Activated CD4-positive, alpha-beta T cell treated with anti-CD3 and anti-CD28 coated beads, Interleukin-2, amount 50 U/mL, for 24 hours (primary cell): ENCODE measurements around the gene GALNT10.

Experiments
- DNase-seq, 2 donors: peaks; one replicate each; pipeline ENCODE4 v3.0.0-alpha.2; 2020; ENCODE audit warnings: low read depth in 1 of 2, low spot score in 1 of 2

Gene GALNT10

DNA sequence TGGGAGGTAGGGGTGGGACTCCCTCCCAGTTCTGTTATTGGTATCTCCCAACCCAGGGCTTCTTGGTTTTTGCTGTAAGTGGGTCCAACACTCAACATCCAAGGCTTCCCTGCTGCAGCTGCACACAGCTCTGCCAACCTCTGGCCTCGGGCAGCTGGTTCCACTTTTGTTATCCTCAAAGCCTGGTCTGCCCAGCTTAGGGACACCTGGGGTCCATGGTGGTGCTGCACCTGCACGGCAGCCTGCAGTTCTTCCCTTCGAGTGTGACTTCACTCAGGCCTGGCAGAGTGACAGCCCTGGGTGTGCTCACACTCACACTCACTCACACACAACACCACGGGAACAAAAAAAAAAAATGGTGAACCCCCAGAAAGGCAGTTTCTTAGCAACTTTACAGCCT lies 239.9 kb downstream of the GALNT10 start:
- no peak for DNase-seq

DNA sequence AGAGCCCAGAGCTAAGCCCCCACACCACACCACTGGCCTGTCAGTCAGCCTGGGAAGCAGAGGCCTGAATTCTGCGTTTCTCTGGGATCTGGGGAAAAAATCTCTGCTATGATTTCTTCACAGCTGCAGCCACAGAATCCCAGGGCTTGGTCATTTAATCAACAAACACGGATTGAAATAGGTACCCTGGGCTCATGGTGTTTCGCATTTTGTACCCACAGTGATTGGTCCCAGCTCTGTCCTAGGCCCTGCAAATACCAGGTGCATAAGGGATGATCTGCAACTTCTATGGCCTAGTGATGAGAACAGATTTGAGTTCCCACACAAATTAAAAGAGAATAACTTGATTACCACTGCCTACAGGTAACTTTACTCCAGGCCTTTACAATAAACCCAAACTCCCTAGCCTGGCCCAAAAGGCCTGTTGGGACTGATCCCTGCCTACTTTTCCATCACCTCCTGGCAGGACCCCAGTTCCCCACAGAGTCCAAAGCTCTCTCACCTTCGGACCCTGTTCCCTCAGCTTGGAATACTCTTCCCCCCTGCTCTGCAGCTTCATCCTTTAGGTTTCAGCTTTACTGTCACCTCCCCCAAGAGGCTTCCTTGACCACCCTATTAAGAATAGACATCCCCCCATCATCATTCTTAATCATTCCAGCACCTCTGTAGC lies 240.6 kb downstream of the GALNT10 start:
- DNase-seq, result no peak

DNA sequence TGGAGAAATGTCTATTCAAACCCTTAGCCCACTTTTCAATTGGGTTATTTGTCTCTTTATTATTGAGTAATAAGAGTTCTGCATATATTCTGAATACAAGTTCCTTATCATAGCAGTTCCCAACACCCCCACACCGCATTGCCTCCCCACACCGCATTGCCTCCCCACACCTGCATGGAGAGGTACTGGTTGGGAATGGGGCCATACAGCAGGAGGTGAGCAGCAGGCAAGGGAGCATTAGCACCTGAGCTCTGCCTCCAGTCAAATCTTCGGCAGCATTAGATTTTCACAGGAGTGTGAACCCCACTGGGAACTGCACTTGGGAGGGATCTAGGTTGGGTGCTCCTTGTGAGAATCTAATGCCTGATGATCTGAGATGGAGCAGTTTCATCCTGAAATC lies 244.7 kb downstream of the GALNT10 start:
- no peak for DNase-seq

DNA sequence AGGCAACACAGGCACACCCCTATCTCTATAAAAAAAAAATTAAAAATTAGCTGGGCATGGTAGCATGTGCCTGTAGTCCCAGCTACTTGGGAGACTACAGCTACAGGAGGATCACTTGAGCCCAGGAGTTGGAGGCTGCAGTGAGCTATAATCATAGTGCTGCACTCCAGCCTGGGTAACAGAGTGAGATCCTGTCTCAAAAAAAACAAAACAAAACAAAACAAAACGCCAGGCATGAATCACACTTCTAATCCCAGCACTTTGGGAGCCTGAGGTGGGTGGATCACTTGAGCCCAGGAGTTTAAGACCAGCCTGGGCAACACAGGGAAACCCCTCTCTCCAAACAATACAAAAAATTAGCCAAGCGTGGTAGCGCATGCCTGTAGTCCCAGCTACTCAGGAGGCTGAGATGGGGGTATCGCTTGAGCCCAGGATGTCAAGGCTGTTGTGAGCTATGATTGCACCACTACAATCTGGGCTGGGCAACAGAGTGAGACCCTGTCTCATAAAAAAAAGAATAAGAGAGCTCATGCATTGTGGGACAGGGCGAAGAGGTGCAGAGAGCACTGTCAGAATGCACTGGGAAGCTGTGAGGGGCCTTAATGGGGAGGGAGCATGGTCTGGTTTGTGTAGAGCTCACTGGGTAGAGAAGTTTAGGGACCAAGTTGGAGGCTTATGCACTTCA lies 246.9 kb downstream of the GALNT10 start:
- no peak for DNase-seq

DNA sequence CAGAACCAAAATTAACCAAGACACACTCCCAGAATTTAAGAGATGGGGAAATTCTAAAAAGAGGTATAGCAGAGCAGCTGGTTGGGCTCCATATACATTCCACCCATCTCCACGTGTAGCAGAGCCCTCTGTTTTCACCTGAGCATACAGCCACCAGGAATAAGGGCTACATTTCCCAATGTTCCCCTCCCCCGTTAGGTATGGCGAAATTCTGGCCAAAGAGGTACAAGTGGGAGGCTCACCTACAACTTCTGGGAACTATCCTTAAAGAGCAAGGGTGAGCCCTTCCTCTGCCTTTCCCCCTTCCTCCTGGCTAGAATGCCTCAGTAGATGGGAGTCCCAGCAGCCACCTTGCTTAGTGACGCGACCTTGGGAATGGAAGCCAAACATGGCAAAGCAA lies 250.0 kb downstream of the GALNT10 start:
- no peak for DNase-seq

DNA sequence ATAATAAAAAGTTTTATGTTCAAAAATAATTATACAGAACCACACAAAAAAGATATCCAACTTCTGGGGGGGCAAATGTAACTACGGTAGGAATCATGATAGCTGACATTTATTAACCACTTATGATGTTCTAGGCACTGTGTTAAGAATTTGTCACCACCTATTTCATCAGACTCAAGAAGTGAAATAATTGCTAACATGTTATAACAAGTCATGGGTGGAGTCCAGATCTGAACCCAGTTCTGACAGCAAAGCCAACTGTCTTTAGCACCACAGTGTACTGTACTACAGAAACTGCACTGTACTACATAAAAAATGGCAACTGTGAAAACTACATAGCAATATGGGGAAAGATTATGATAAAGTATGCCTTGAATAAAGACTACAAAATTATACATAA lies 252.3 kb downstream of the GALNT10 start:
- no peak for DNase-seq

DNA sequence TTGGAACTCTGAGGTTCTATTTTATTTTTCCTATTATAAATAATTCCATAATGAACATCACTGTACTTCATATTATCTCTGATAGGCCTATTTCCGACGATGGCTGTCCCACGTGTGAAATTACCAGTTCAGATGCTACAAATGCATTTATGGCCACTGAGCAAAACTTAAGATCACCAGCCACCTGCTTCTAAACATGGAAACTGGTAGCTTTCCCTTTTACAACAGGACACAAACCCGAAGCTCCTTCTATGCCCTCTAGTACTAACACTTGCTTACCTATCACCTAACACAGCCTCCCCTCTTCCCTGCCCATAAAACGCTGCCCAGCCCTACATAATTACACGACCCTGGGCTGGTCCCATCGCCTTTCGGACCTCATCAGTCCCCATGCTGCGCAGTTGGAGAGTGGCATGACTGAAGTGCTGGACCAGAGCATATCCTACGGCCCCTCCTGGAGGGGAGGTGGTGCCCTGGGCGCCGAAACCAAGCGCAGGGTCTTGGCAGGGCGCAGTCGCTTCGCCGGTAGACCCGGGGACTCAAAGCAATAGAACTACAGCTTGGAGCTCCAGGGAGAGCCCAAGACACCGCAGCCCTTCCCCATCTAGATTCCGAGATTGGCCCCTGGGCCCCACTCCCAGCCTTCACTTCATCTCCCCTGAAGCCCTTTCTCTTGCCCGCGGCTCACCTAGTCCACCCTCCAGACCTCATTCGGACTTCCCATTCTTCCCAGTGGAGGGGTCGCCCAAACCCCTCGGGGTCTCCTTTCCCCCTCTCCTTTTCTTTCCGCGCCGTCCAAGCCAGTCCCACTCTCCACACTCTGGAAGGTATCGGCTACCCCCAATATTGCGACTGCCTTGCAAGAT lies 254.3 kb downstream of the GALNT10 start:
- no peak for DNase-seq

DNA sequence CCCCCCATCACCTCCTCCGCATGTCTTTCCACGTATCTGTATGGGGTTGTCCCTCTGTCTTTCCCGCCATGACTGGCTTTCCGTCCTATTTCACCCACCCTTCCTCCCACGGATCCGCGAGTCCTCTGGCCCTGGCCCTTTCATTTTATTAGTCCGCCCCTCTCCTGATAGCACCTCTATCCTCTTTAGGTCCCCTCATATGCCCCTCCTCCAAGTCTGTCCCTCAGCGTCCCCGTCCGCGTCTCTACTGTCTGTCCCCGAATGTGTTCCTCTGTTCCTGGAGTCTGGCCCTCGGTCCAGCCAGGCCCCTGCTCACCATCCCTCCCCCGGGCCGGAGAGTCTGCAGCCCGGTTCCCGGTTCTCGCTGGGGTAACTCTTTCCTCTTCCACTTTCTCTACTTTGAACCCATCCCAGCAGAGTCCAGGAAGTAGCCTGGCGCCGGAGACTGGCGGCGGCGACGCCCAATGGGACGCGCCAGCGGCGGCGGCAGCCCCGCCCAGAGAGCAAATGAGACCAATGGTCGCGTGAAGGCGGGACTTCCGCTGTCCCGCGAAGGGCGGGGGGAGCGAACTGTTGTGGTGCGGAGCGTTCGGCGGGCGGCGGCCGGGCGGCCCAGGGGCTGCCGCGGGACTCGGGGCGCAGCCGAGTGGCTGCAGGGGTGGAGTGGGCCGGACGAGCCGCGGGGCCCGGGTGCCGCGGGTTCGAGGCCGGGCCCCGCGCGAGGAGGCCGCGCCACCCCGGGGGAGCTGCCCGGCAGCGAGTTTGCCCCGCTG lies 255.1 kb downstream of the GALNT10 start, which contains the start of gene SAP30L:
Gene SAP30L (plus strand): TSS at position 576 of the 773 bp plus-strand sequence. CDS start 608 bp downstream, outside the sequence.
- DNase-seq, result peak; percentile 87 to 89

DNA sequence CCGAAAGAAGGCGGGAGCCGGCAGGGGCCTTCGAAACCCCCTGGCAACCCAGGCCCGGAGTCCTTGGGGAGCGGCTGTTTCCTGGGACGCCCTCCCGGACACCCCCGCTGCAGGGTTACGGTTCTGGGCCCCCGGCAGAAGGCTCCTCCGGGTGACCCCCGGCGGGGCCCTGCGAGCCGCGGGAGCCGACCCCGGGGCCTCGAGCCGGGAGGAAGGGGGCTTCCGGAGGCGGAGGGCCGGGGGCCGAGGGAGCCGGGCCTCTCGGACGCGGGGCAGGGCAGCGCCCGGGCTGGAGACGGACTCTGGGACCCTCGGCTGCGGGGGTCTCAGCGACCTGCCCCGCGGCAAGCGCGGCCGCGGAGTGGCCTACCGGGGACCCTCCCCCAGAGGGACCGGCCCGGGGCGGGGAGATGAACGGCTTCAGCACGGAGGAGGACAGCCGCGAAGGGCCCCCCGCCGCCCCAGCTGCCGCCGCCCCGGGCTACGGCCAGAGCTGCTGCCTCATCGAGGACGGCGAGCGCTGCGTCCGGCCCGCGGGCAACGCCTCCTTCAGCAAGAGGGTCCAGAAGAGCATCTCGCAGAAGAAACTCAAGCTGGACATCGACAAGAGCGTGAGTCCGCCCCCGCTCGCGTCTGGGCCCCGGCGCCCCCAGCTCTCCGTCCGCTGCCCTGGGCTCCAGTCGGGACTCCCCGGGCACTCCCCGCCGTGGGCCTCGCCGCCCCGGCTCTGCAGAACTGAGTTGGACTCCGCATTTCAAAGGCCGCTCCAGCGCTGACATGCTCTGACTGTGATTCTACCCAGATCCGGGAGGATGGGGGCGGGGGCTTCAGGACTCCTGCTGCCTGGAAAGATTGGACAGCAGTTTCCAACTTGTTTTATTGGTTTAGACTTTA lies 255.9 kb downstream of the GALNT10 start:
- DNase-seq, result peak in 1 of 2 donors; percentile 20

DNA sequence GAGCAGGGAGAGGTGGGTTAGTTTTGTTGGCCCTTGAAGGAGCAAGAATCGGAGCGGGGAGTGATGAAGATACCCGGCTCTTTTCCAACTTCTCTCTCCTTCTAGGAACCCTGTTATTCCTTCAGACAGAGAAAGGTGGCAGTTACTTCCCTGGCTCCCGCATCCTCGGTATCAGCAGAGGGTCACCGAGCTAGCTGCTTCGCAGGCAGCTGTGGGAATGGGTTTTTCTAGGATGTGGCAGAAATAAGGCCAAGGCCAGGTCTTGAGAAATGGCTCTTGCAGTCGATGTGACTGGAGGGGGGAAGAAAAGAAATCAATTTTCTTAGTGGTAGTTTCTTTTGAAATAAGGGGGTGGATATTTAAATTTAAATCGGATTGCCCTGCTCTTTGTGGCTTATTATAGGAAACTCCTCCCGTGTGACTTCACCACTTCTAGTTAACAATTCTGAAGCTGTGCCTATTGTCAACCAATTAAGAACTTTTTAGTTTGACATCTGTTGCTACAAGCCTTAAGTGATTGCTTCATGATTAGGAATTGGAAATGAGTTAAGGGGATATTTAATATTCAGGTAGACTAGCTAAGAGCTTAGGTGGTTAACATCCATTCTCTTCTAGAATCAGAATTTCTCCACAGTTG lies 256.7 kb downstream of the GALNT10 start:
- DNase-seq, result no peak

DNA sequence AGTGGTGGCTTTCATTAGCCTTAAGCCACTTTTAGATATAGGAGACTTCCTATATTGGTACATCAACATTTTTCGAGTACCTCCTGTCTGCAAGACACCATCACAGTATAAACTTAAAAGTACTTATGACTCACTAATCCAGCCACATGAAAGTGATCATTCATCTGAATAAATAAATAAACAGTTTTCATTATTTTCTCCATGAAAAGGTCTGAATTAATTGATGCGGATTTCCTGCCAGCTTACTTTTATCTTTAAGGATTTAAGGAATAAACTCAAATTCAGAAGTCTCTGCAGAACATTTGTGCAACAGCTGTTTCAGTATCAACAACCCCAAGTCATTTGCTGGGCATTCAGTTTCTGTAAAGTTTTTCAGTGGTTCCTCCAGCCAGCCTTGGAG lies 259.3 kb downstream of the GALNT10 start:
- DNase-seq, result no peak

DNA sequence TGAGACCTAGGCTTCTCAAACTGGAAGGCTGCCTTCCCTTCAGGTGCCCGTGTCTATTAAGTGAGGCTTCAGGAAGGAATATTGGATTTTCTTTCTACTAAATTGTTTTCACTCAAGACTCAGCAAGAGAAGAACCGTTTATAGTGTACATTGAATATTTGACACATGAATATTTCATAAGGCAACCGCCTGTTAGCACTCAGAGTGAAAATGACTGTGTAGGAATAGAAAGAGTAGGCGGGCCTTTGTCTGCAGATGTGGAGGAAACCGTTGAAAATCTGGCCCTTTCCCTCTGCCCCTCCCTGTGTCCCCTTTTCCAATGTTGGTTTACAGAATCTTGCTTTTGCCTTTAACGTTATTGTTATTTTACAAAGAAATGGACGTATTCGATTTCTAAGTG lies 261.4 kb downstream of the GALNT10 start:
- no peak for DNase-seq

DNA sequence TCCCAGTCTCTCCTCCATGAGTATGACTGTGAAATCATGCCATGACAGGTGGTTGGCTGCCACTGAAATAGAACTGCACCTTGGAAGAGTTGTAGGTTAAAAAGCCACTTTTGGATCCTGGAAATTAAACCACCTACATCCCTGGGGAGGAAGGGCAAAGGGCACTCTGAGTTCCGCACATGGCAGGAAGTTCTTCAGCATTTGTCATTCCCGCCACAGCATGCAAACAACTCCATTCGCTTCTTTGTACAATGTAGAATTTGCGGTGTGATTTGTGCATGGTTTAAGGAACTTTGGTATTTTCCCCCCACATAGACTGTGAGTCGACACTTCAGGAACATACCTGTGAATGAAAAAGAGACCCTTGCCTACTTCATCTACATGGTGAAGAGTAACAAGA lies 265.1 kb downstream of the GALNT10 start:
- DNase-seq, result no peak

DNA sequence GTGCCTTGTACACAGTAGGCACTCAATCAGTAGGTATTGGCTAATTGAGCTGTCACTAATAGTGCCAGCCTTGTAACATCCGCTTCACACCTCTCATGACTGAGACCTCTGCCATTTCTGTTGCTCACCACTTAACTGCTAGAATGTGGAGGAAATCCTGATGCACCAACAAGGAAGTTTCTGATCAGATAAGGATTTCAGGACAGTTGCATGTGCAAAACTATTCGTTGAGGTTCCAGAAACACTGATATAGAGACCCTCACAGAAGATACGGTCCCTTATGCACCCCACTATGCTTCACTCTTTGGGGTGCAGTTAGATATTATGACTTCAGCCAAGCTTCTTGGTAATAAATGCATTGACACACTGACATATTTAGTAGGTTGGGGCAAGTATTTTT lies 266.0 kb downstream of the GALNT10 start:
- no peak for DNase-seq

DNA sequence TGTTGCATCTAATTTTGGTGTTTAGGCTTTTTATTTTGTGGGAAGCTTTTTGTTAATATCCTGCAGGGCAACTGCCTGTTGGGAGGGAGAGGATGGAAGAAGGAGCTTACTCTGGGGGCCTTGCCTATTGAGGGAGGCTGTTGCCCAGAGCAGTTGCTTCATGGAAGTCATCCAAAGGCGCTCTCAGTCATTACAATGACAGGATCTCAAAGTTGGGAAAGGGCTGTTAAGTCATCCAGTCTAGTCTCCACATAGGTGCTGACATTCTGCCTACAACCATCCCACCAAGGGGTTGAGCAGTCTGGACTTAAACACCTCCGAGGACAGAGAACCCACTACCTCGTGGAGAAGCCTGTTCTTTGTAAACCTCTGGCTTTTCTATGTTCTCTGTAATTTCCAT lies 268.5 kb downstream of the GALNT10 start:
- DNase-seq, result no peak

DNA sequence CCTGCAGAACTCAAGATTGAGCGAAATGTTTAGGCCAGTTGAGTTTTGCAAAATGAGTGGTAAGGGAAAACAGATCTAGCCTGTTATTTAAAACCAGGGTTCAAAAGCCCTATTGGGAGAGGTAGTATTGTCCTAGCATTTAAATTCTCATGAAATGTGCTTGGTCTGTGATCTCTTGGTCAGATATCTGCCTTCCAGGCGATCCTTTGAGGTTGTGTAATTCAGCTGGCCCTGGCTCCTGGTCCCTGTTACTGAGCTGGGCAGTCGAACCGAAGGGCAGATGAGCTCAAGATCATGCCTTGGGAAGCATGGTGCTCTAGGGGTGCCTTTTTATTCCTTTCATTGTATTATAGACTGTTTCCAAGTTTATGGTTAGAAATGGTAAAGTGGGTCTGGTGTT lies 269.6 kb downstream of the GALNT10 start:
- no peak for DNase-seq

DNA sequence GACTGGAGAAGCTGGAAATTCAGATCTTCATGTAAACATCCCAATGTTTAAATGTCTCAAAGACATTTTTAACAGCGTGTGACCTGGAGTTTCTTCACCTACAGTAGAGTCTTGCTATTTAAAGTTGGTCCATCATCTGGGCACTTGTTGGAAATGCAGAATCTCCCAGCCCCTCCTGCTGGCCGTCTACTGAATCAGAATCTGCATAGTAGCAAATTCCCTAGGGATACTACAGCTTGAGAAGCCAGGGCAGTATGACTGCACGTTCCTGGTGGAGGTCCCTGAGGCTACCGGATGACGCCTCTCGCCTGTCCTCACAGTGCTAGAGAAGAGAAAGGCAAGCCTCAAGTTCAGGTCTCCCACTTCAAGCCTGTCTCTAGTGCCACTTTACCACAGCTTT lies 271.0 kb downstream of the GALNT10 start:
- DNase-seq, result no peak

DNA sequence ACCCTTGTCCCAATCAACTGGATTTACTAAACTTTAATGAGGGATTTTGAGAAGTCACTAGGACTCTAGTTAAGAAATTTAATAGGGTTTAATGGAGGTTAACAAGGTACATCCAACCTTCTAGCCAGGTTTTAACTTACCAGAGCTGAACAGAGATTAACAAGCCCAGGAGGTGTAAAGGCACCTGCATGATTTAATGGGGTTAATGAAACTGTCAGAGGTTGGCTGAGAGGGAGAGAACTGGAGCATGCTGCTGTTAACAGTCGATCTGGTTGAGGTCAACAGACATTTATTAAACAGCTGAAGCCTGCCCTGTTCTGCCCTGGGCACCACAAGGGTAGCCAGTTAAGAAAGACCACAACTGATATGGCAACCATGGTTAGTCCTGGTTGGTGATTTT lies 273.9 kb downstream of the GALNT10 start:
- no peak for DNase-seq

DNA sequence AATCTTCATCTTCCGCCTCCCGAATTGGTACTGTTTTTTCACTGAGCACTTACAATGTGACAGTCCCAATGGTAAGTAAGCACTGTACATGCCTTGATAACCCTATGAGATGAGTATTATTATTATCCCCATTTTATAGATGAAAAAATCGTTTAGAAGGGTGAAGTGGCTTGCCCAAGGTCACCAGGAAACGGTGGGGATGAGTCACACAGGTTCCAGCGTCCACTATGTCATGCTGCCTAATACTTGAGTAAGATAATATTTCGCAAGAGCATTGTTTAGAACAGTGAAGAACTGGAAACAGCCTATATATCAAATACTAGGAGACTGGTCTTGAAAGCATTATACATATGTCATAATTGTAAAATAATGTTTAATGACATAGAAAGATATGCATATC lies 274.6 kb downstream of the GALNT10 start:
- no peak for DNase-seq

DNA sequence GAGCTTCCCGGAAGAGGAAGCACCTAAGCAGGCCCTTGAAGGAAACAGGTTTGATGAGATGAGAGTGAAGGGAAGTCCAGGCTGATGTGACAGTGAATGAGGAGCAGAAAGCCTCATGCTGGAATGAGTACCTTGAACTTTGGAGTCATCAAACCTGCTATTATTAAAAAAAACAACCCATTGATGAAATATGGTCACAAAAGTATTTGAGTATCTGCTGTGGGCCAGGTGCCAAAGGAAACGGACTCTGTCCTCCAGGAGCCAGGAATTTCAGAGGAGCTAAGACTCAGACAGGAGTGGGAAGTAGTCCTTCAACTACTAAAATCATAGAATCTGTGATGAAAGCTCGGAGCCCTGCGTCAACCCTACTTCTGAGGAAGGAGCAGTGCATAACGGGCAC lies 275.6 kb downstream of the GALNT10 start:
- no peak for DNase-seq
